Osteocyte (in vitro differentiated cells): ENCODE data around the gene CSMD2. TPM values are rescaled to one million over a fixed set of nuclear protein-coding genes. Genes with fewer than 3 reads are reported as not detected.

Experiments used
- DNase-seq: peaks from one replicate; pipeline ENCODE4 v3.0.0; 2021; ENCODE audit warnings: mixed read lengths; ENCODE audit not compliant: unreplicated experiment; ENCODE audit errors: extremely low spot score
- H3K27ac Mint-ChIP-seq: one replicate; pipeline ENCODE4 v1.8.0; 2021; ENCODE audit warnings: mild to moderate bottlenecking, mixed read lengths; ENCODE audit not compliant: unreplicated experiment
- H3K27me3 Mint-ChIP-seq: one replicate; pipeline ENCODE4 v1.8.0; 2021; ENCODE audit warnings: mixed read lengths; ENCODE audit not compliant: unreplicated experiment
- H3K36me3 Mint-ChIP-seq: one replicate; pipeline ENCODE4 v1.8.0; 2021; ENCODE audit warnings: mixed read lengths; ENCODE audit not compliant: unreplicated experiment
- H3K4me1 Mint-ChIP-seq: one replicate; pipeline ENCODE4 v1.8.0; 2021; ENCODE audit warnings: mixed read lengths; ENCODE audit not compliant: unreplicated experiment
- H3K4me3 Mint-ChIP-seq: one replicate; pipeline ENCODE4 v1.8.0; 2021; ENCODE audit warnings: mild to moderate bottlenecking, moderate library complexity, mixed read lengths; ENCODE audit not compliant: unreplicated experiment
- H3K9me3 Mint-ChIP-seq: one replicate; pipeline ENCODE4 v1.8.0; 2021; ENCODE audit warnings: mixed read lengths; ENCODE audit not compliant: unreplicated experiment
- CTCF ChIP-seq: fragments of 200-600 bp; sonication (generic); IDR thresholded peaks from 2 replicates; pipeline ENCODE4 v1.5.0; 2021; ENCODE audit warnings: antibody characterized with exemption, mild to moderate bottlenecking, moderate library complexity
- total RNA-seq: library from RNA; stranded (reverse); gene quantifications from 2 replicates; pipeline ENCODE4 v1.2.1, GENCODE V29; 2021

The CSMD2 gene
- total RNA-seq, 1 donor from 2014 or later, result not detected

- Mint-ChIP-seq H3K36me3 (no peaks in the 10 kb centered on the region), H3K4me1 (no peaks in the 10 kb centered on the region), H3K9me3 (peaks cover 30% of the 10 kb centered on the region), H3K4me3 (no peak overlapping the region), H3K27ac (no peak overlapping the region), H3K27me3 (no peaks in the 10 kb centered on the region)
- TF ChIP-seq CTCF, result no peak
- no peak for DNase-seq
Measured at GRCh38 chr1:34052565-34052964, 112.5 kb downstream of the CSMD2 start.

DNA sequence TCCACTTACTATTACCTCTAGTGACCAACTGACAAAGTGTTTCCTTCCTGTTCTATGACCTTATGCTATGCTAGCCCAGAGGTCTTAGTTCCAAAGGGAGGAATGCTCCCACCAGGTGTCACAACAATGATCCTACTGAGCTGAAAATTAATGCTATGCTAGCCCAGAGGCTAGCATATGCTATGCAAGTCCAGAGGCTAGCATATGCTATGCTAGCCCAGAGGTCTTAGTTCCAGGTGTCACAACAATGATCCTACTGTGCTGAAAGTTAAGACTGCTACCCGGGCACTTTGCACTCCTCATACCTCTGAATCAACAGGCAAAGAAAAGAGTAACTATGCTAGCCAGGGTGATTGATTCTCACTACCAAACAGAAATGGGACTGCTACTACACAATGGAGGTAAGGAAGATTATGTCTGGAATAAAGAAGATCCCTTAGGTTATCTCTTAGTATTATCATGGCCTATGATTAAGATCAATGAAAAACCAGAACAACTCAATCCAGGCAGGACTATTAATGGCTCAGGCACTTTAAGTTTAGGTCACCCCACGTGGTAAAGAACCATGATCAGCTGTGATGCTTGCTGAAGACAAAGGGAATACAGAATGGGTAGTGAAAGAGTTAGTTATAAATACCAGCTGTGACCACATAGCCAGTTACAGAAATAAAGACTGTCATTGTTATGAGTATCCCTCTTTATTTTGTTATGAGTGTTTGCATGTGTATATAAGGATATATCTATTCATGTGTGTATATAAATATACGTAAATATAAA lies 114.1 kb downstream of the CSMD2 start:
- Mint-ChIP-seq H3K4me1 (no peaks in the 10 kb centered on the region), H3K27ac (no peak overlapping the region), H3K27me3 (no peaks in the 10 kb centered on the region), H3K9me3 (peaks cover 34% of the 10 kb centered on the region), H3K4me3 (no peak overlapping the region), H3K36me3 (no peaks in the 10 kb centered on the region)
- no peak for DNase-seq
- no peak for TF ChIP-seq CTCF

- Mint-ChIP-seq H3K4me1 (no peaks in the 10 kb centered on the region), H3K36me3 (no peaks in the 10 kb centered on the region), H3K27me3 (no peaks in the 10 kb centered on the region), H3K4me3 (no peak overlapping the region), H3K27ac (no peak overlapping the region), H3K9me3 (peaks cover 34% of the 10 kb centered on the region)
- no peak for DNase-seq
- no peak for TF ChIP-seq CTCF
Measured at GRCh38 chr1:34049994-34050393, 115.0 kb downstream of the CSMD2 start.

DNA sequence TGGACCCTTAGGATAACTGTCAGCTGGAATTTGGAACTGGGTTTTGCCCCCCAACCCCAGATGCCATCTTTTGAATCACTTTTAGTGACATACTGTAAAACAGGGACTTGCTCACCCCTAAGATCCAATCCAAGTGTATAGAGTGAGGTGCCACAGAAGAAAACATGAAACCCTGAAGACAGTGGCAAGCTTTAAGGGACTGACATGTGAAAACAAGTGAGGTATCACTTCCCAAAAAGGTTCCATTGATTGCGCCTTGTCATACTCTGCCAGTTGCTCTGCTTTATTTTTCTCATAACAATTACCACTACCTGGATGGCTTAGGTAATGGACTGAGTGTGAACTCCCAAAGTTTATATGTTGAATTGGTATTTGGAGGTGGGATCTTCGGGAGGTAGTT lies 115.6 kb downstream of the CSMD2 start:
- no peak overlapping the region for H3K27ac Mint-ChIP-seq
- no peak for DNase-seq
- no peaks in the 10 kb centered on the region for H3K27me3 Mint-ChIP-seq
- no peaks in the 10 kb centered on the region for H3K36me3 Mint-ChIP-seq
- H3K9me3 Mint-ChIP-seq, result peaks cover 34% of the 10 kb centered on the region
- no peak for TF ChIP-seq CTCF
- H3K4me1 Mint-ChIP-seq, result no peaks in the 10 kb centered on the region
- H3K4me3 Mint-ChIP-seq, result no peak overlapping the region

DNA sequence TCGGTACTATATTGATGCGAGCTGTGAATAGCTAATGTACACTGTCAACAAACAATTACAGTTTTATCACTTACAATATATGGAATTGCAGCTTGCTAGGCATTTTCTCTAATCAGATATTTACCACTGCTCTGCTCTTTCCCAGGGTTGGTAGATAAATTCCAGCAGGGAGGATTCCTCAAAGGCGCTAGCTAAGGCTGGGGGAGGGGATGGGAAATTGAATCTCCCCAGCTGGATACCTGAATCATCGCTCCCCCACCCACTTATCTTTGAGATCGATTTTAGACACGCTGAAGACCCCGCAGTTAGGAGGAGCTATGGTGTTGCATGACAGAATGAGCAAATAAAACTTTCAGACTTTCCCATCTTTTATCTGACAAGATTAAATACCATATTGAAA lies 127.2 kb downstream of the CSMD2 start:
- Mint-ChIP-seq H3K27me3 (no peaks in the 10 kb centered on the region), H3K36me3 (no peaks in the 10 kb centered on the region), H3K27ac (no peak overlapping the region), H3K4me3 (no peak overlapping the region), H3K4me1 (no peaks in the 10 kb centered on the region), H3K9me3 (peaks cover 4% of the 10 kb centered on the region)
- TF ChIP-seq CTCF, result no peak
- DNase-seq, result no peak
